ENCODE results near the gene SLC13A4.
"Not testable (repeated sequence)": the region's sequence is repeated elsewhere in the genome, so short reads cannot be mapped to it uniquely, and the experiment has no call there.

SLC13A4 gene

DNA sequence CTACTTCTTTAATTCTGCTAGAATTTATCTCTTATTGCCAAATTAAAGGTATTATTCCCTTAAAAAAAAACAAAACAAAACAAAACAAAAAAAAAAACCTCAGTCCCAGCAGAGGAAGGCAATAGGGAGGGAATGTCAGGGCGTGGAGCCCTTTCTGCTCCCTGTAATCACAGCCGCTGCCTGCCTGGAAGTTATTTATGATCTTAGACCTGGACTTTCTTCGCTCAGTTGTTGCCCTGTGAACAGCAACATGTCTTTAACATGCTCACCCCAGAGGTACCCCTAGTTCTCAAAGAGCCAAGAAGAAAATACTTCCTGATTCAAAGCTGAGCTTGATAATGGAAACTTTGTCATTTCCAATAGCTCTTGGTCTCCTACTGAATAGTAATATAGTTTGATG, 12.9 kb upstream of the SLC13A4 start:
- DNase-seq (ENCODE audit: insufficient read length, low spot score) = no peak
- no peak for FAIRE-seq
- no peak for TF ChIP-seq SPI1 (IDR thresholded peaks at IDR 0.05; ENCODE audit: low read depth, low read length)
- TF ChIP-seq PAX5 (IDR thresholded peaks at IDR 0.05; ENCODE audit: insufficient read depth, low read length, severe bottlenecking) = no peak
- TF ChIP-seq POLR2AphosphoS5 (IDR thresholded peaks at IDR 0.05; ENCODE audit: low read depth, low read length) = no peak

DNA sequence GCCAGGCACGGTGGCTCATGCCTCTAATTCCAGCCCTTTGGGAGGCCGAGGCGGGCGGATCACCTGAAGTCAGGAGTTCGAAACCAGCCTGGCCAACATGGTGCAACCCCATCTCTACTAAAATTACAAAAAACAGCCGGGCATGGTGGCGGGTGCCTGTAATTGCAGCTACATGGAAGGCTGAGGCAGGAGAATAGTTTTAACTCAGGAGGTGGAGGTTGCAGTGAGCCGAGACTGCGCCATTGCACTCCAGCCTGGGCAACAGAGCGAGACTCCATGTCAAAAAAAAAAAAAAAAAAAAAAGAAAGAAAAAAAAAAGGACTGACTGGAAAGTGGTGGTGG, 9.3 kb upstream of the SLC13A4 start:
- FAIRE-seq; DNase-seq (ENCODE audit: insufficient read length, low spot score): not testable (repeated sequence)

GRCh38 chr7:135736586-135737305, 8.8 kb upstream of the SLC13A4 start:
- TF ChIP-seq PAX5 (IDR thresholded peaks at IDR 0.05; ENCODE audit: insufficient read depth, low read length, severe bottlenecking) (no peak), POLR2A (IDR thresholded peaks at IDR 0.05; ENCODE audit: low read depth, low read length) (no peak), TAF1 (IDR thresholded peaks at IDR 0.05; ENCODE audit: low read depth, low read length) (no peak), POLR2AphosphoS5 (IDR thresholded peaks at IDR 0.05; ENCODE audit: low read depth, low read length) (no peak), POU2F2 (IDR thresholded peaks at IDR 0.05; ENCODE audit: low read depth, low read length) (no peak), SPI1 (IDR thresholded peaks at IDR 0.05; ENCODE audit: low read depth, low read length) (no peak)
- DNase-seq (ENCODE audit: insufficient read length, low spot score) = no peak
- no peak for FAIRE-seq

DNA sequence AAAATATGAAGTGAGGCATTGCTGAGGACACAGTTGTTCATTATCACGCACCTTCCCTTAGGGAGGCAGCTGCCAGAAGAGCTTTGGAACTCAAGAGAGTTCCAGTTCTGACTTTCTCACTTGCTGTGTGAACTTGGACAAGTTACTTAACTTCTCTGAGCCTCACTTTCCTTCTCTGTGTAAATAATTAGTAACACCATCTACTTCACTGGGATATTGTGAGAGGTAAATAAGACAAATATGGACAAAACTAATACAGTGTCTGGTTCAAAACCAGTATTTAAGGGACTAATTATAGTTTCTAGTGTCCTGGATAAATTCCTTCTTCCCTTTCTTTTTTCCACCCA, 6.3 kb upstream of the SLC13A4 start:
- TF ChIP-seq PAX5 (IDR thresholded peaks at IDR 0.05; ENCODE audit: insufficient read depth, low read length, severe bottlenecking) (no peak), SPI1 (IDR thresholded peaks at IDR 0.05; ENCODE audit: low read depth, low read length) (no peak), POLR2A (IDR thresholded peaks at IDR 0.05; ENCODE audit: low read depth, low read length) (no peak), POLR2AphosphoS5 (IDR thresholded peaks at IDR 0.05; ENCODE audit: low read depth, low read length) (no peak), TAF1 (IDR thresholded peaks at IDR 0.05; ENCODE audit: low read depth, low read length) (no peak), POU2F2 (IDR thresholded peaks at IDR 0.05; ENCODE audit: low read depth, low read length) (no peak)
- no peak for DNase-seq (ENCODE audit: insufficient read length, low spot score)
- no peak for FAIRE-seq

GRCh38 chr7:135733603-135734342, 5.8 kb upstream of the SLC13A4 start:
- no peak for TF ChIP-seq POLR2AphosphoS5 (IDR thresholded peaks at IDR 0.05; ENCODE audit: low read depth, low read length)
- no peak for TF ChIP-seq SPI1 (IDR thresholded peaks at IDR 0.05; ENCODE audit: low read depth, low read length)
- no peak for TF ChIP-seq PAX5 (IDR thresholded peaks at IDR 0.05; ENCODE audit: insufficient read depth, low read length, severe bottlenecking)
- no peak for TF ChIP-seq TAF1 (IDR thresholded peaks at IDR 0.05; ENCODE audit: low read depth, low read length)
- no peak for TF ChIP-seq POU2F2 (IDR thresholded peaks at IDR 0.05; ENCODE audit: low read depth, low read length)
- TF ChIP-seq POLR2A (IDR thresholded peaks at IDR 0.05; ENCODE audit: low read depth, low read length) = no peak
- DNase-seq (ENCODE audit: insufficient read length, low spot score) (no peak), FAIRE-seq (no peak)

DNA sequence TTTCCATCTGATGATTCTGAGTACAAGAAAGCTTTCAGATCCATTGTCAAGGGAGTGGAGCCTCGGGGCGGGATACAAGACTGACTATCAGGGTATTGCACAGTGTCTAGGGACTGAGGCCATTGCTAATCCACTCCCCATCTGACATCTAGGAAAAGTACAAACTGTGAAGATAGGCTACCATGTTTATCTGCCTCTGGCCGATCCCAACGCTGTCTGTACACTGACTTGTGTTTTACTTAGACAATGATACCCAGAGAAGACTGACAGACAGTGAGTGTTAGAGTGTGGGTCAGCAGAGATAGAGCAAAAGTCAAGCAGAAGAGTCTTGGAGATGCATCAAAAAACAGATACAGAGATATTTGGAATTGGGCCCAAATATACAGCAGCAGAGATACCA, 3.1 kb upstream of the SLC13A4 start:
- TF ChIP-seq SPI1 (IDR thresholded peaks at IDR 0.05; ENCODE audit: low read depth, low read length) (no peak), TAF1 (IDR thresholded peaks at IDR 0.05; ENCODE audit: low read depth, low read length) (no peak), POU2F2 (IDR thresholded peaks at IDR 0.05; ENCODE audit: low read depth, low read length) (no peak), POLR2A (IDR thresholded peaks at IDR 0.05; ENCODE audit: low read depth, low read length) (no peak), POLR2AphosphoS5 (IDR thresholded peaks at IDR 0.05; ENCODE audit: low read depth, low read length) (no peak), PAX5 (IDR thresholded peaks at IDR 0.05; ENCODE audit: insufficient read depth, low read length, severe bottlenecking) (no peak)
- DNase-seq (ENCODE audit: insufficient read length, low spot score) (no peak), FAIRE-seq (no peak)

DNA sequence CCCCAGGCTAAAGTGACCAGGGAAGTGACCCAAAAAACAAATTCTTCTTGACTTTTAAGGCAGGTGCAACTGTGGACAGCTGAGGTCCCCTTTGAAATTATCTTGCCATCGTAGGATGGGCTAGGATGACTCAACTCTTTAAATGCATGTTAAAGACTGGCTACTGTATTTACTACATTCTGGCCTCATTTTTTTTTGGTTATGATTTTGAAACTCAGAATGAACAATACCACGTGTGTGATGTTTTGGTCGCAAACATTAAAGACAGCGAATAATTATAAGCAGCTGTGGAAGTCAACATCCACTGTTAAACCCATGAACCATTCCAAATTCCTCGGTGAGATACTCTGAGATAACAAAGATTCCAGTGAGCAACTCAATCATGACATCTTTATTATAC, 1.2 kb upstream of the SLC13A4 start:
- no peak for TF ChIP-seq POLR2A (IDR thresholded peaks at IDR 0.05; ENCODE audit: low read depth, low read length)
- TF ChIP-seq TAF1 (IDR thresholded peaks at IDR 0.05; ENCODE audit: low read depth, low read length) = no peak
- no peak for TF ChIP-seq SPI1 (IDR thresholded peaks at IDR 0.05; ENCODE audit: low read depth, low read length)
- TF ChIP-seq PAX5 (IDR thresholded peaks at IDR 0.05; ENCODE audit: insufficient read depth, low read length, severe bottlenecking) = no peak
- no peak for TF ChIP-seq POU2F2 (IDR thresholded peaks at IDR 0.05; ENCODE audit: low read depth, low read length)
- no peak for TF ChIP-seq POLR2AphosphoS5 (IDR thresholded peaks at IDR 0.05; ENCODE audit: low read depth, low read length)
- FAIRE-seq (no peak), DNase-seq (ENCODE audit: insufficient read length, low spot score) (no peak)

DNA sequence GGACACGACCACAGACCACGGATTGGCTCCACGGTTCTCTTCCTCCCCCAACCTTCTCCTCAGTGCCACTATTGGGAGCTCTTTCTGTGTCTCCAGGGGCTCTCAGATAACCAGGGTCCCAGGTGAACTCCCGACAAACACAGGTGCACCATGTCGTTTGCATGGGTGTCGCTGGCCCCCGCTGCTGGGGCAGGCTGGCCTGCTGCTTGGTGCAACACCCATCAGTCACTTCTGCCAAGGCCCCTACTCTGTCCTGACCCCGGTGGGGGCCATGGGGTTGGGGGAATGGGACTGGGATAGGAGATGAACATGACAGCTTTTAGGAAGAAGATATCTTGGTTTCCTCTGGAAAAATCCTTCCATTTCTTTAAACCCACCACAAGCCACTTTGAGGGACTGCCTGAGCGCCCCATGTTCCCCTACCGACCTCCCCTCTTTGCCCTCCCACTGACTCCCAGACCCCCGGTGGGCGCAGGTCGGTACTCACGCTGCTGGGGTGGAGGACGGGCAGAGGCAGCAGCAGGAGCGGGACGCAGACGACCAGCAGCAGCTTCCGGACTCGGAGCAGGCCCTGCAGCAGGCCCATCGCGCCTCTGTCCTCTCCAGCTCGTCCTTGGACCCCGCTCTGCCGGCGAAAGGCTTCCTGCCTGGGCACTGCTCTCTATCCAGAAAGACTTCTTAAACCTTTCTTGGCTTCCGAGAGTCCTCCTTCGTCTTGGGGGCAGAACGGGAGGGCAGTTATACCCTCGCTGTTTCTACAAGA, 894 bp downstream of the SLC13A4 start:
- FAIRE-seq = no peak
- no peak for TF ChIP-seq SPI1 (IDR thresholded peaks at IDR 0.05; ENCODE audit: low read depth, low read length)
- no peak for TF ChIP-seq POLR2AphosphoS5 (IDR thresholded peaks at IDR 0.05; ENCODE audit: low read depth, low read length)
- TF ChIP-seq POU2F2 (IDR thresholded peaks at IDR 0.05; ENCODE audit: low read depth, low read length) = no peak
- TF ChIP-seq TAF1 (IDR thresholded peaks at IDR 0.05; ENCODE audit: low read depth, low read length) = no peak
- TF ChIP-seq PAX5 (IDR thresholded peaks at IDR 0.05; ENCODE audit: insufficient read depth, low read length, severe bottlenecking) = no peak
- no peak for TF ChIP-seq POLR2A (IDR thresholded peaks at IDR 0.05; ENCODE audit: low read depth, low read length)
- no peak for DNase-seq (ENCODE audit: insufficient read length, low spot score)

GRCh38 chr7:135726276-135726788, 1.7 kb downstream of the SLC13A4 start:
- DNase-seq (ENCODE audit: insufficient read length, low spot score) (no peak), FAIRE-seq (no peak)
- TF ChIP-seq PAX5 (IDR thresholded peaks at IDR 0.05; ENCODE audit: insufficient read depth, low read length, severe bottlenecking) (no peak), SPI1 (IDR thresholded peaks at IDR 0.05; ENCODE audit: low read depth, low read length) (no peak), POLR2AphosphoS5 (IDR thresholded peaks at IDR 0.05; ENCODE audit: low read depth, low read length) (no peak), POLR2A (IDR thresholded peaks at IDR 0.05; ENCODE audit: low read depth, low read length) (no peak), POU2F2 (IDR thresholded peaks at IDR 0.05; ENCODE audit: low read depth, low read length) (no peak), TAF1 (IDR thresholded peaks at IDR 0.05; ENCODE audit: low read depth, low read length) (no peak)

Measured in GM12891 (cell line).